ENCODE results near the gene KAT6B. TPM values are rescaled to one million over a fixed set of nuclear protein-coding genes. Genes with fewer than 3 reads are reported as not detected.
"Not testable (repeated sequence)": the region's sequence is repeated elsewhere in the genome, so short reads cannot be mapped to it uniquely, and the experiment has no call there.

KAT6B gene
- total and polyA plus RNA-seq, 2 experiments from 2014 or later, result 32.0 to 43.9 TPM

GRCh38 chr10:74890460-74890859 lies 64.1 kb downstream of the KAT6B start:
- no peak for DNase-seq (ENCODE audit: low read depth in 1 of 2, low spot score in 1 of 2)
- no peaks in the 10 kb centered on the region for H3K4me1 ChIP-seq (ENCODE audit: low read depth)
- H3K27ac ChIP-seq, result no peak overlapping the region
- H3K27me3 ChIP-seq, result no peaks in the 10 kb centered on the region
- no peaks in the 10 kb centered on the region for H3K36me3 ChIP-seq
- no peak overlapping the region for H3K4me3 ChIP-seq
- no peak for TF ChIP-seq CTCF (IDR thresholded peaks at IDR 0.05; ENCODE audit: low read depth, low read length)
- H3K9me3 ChIP-seq (ENCODE audit: low read depth), result no peaks in the 10 kb centered on the region

- Histone ChIP-seq H3K4me1 (ENCODE audit: low read depth) (no peaks in the 10 kb centered on the region), H3K36me3 (no peaks in the 10 kb centered on the region), H3K9me3 (ENCODE audit: low read depth) (no peaks in the 10 kb centered on the region), H3K27ac (no peak overlapping the region), H3K27me3 (no peaks in the 10 kb centered on the region), H3K4me3 (no peak overlapping the region)
- no peak for DNase-seq (ENCODE audit: low read depth in 1 of 2, low spot score in 1 of 2)
- TF ChIP-seq CTCF (IDR thresholded peaks at IDR 0.05; ENCODE audit: low read depth, low read length), result no peak
These were observed 64.7 kb downstream of the KAT6B start for GRCh38 chr10:74891053-74891452.

- no peaks in the 10 kb centered on the region for H3K27me3 ChIP-seq
- TF ChIP-seq CTCF (IDR thresholded peaks at IDR 0.05; ENCODE audit: low read depth, low read length), result no peak
- no peak for DNase-seq (ENCODE audit: low read depth in 1 of 2, low spot score in 1 of 2)
These were observed 66.4 kb downstream of the KAT6B start for GRCh38 chr10:74892839-74893238.

GRCh38 chr10:74893329-74893728 lies 66.9 kb downstream of the KAT6B start:
- H3K27me3 ChIP-seq, H3K4me3 ChIP-seq: not testable (repeated sequence)

More at GRCh38 chr10:74892839-74893238, 66.4 kb downstream of the KAT6B start:
- Histone ChIP-seq H3K4me3 (no peak overlapping the region), H3K36me3 (no peaks in the 10 kb centered on the region), H3K4me1 (ENCODE audit: low read depth) (no peaks in the 10 kb centered on the region), H3K27ac (no peak overlapping the region), H3K9me3 (ENCODE audit: low read depth) (no peaks in the 10 kb centered on the region)

GRCh38 chr10:74896788-74897527 lies 70.6 kb downstream of the KAT6B start:
- Histone ChIP-seq H3K27me3 (no peaks in the 10 kb centered on the region), H3K27ac (no peak overlapping the region), H3K9me3 (ENCODE audit: low read depth) (no peaks in the 10 kb centered on the region), H3K36me3 (no peaks in the 10 kb centered on the region), H3K4me1 (ENCODE audit: low read depth) (peaks cover 13% of the 10 kb centered on the region), H3K4me3 (no peak overlapping the region)
- no peak for TF ChIP-seq CTCF (IDR thresholded peaks at IDR 0.05; ENCODE audit: low read depth, low read length)
- no peak for DNase-seq (ENCODE audit: low read depth in 1 of 2, low spot score in 1 of 2)

More at GRCh38 chr10:74893329-74893728, 66.9 kb downstream of the KAT6B start:
- not testable (repeated sequence) for H3K9me3 ChIP-seq (ENCODE audit: low read depth); DNase-seq (ENCODE audit: low read depth in 1 of 2, low spot score in 1 of 2); H3K36me3 ChIP-seq; H3K27ac ChIP-seq; H3K4me1 ChIP-seq (ENCODE audit: low read depth)

- TF ChIP-seq CTCF (IDR thresholded peaks at IDR 0.05; ENCODE audit: low read depth, low read length), result no peak
- Histone ChIP-seq H3K4me1 (ENCODE audit: low read depth) (peaks cover 18% of the 10 kb centered on the region), H3K36me3 (no peaks in the 10 kb centered on the region), H3K9me3 (ENCODE audit: low read depth) (no peaks in the 10 kb centered on the region), H3K4me3 (no peak overlapping the region), H3K27ac (no peak overlapping the region), H3K27me3 (no peaks in the 10 kb centered on the region)
- DNase-seq (ENCODE audit: low read depth in 1 of 2, low spot score in 1 of 2), result no peak
These were observed 72.0 kb downstream of the KAT6B start for GRCh38 chr10:74898201-74898976.
